GM23338 (cell line): ENCODE results near the gene CMSS1. TPM values are rescaled to one million over a fixed set of nuclear protein-coding genes. Genes with fewer than 3 reads are reported as not detected.

Source experiments
- ATAC-seq: fragments of 200-7000 bp; cut with Tn5 transposase; 3 replicates; pipeline ENCODE4 v1.9.1; 2020
- DNase-seq: peaks from one replicate; pipeline ENCODE4 v3.0.0-alpha.2; 2015; ENCODE audit warnings: low spot score
- H2AFZ ChIP-seq: fragments of 200-600 bp; sonication (generic); 2 replicates; pipeline ENCODE4 v1.8.0; 2016; ENCODE audit warnings: antibody characterized with exemption, mild to moderate bottlenecking, moderate library complexity
- H3F3A ChIP-seq: fragments of 200-600 bp; sonication (generic); replicated peaks from 2 replicates; pipeline ENCODE4 v1.8.0; 2017; ENCODE audit warnings: antibody characterized with exemption, mixed run types, low read depth
- H3K27ac ChIP-seq: fragments of 200-600 bp; sonication (generic); 2 replicates; pipeline ENCODE4 v1.6.1; 2016; ENCODE audit warnings: low read depth
- H3K27me3 ChIP-seq: fragments of 200-600 bp; sonication (generic); 2 replicates; pipeline ENCODE4 v1.8.0; 2016; ENCODE audit warnings: mild to moderate bottlenecking, mixed run types, moderate library complexity; ENCODE audit not compliant: insufficient read depth
- H3K36me3 ChIP-seq: fragments of 200-600 bp; sonication (generic); 2 replicates; pipeline ENCODE4 v1.8.0; 2016; ENCODE audit warnings: mild to moderate bottlenecking; ENCODE audit not compliant: insufficient read depth
- H3K4me1 ChIP-seq: fragments of 200-600 bp; sonication (generic); 2 replicates; pipeline ENCODE4 v1.8.0; 2016; ENCODE audit warnings: mild to moderate bottlenecking, moderate library complexity; ENCODE audit not compliant: insufficient read depth
- H3K4me2 ChIP-seq: fragments of 200-600 bp; sonication (generic); 2 replicates; pipeline ENCODE4 v1.7.1; 2017; ENCODE audit warnings: mixed run types
- H3K4me3 ChIP-seq: fragments of 200-600 bp; sonication (generic); 2 replicates; pipeline ENCODE4 v1.6.1; 2016; ENCODE audit warnings: mixed run types
- H3K79me2 ChIP-seq: fragments of 200-600 bp; sonication (generic); replicated peaks from 2 replicates; pipeline ENCODE4 v1.8.0; 2017; ENCODE audit warnings: mild to moderate bottlenecking; ENCODE audit not compliant: insufficient read depth
- H3K9me2 ChIP-seq: fragments of 200-600 bp; sonication (generic); 2 replicates; pipeline ENCODE4 v1.8.0; 2017; ENCODE audit not compliant: insufficient read depth
- H4K20me1 ChIP-seq: fragments of 200-600 bp; sonication (generic); replicated peaks from 2 replicates; pipeline ENCODE4 v1.8.0; 2017; ENCODE audit warnings: mild to moderate bottlenecking; ENCODE audit not compliant: insufficient read depth
- H3K27ac Mint-ChIP-seq: 2 replicates; pipeline ENCODE4 v1.8.0; 2020; ENCODE audit warnings: inconsistent platforms, mild to moderate bottlenecking, moderate library complexity, mixed read lengths
- H3K27me3 Mint-ChIP-seq: 3 replicates; pipeline ENCODE4 v1.8.0; 2022; ENCODE audit warnings: low read depth, mild to moderate bottlenecking, moderate library complexity, mixed read lengths, inconsistent platforms; ENCODE audit not compliant: insufficient read depth, poor library complexity
- H3K36me3 Mint-ChIP-seq: 3 replicates; pipeline ENCODE4 v1.8.0; 2021; ENCODE audit warnings: low read depth, mild to moderate bottlenecking, inconsistent platforms, moderate library complexity, mixed read lengths
- H3K4me1 Mint-ChIP-seq: 3 replicates; pipeline ENCODE4 v1.8.0; 2020; ENCODE audit warnings: mild to moderate bottlenecking, inconsistent platforms, mixed read lengths
- H3K4me3 Mint-ChIP-seq: 3 replicates; pipeline ENCODE4 v1.8.0; 2021; ENCODE audit warnings: moderate library complexity, mild to moderate bottlenecking, inconsistent platforms, mixed read lengths
- H3K9me3 Mint-ChIP-seq: 3 replicates; pipeline ENCODE4 v1.8.0; 2020; ENCODE audit warnings: moderate library complexity, mild to moderate bottlenecking, inconsistent platforms, mixed read lengths
- CREB1 ChIP-seq: fragments of 250-450 bp; sonication (Bioruptor Pico); IDR thresholded peaks from 2 replicates; pipeline ENCODE4 v1.5.0; 2020; ENCODE audit warnings: low read depth, mild to moderate bottlenecking, moderate library complexity
- CTCF ChIP-seq, 2 experiments: fragments of 200-600 bp in 1 of 2; sonication (generic) in 1 of 2; conservative IDR thresholded peaks; 2 replicates each; pipeline versions ENCODE4 v1.5.1 to v1.6.1; 2016 to 2017; ENCODE audit warnings: antibody characterized with exemption in 2 of 2, low read depth in 2 of 2, mild to moderate bottlenecking in 2 of 2, moderate library complexity in 1 of 2
- EZH2 ChIP-seq: fragments of 200-600 bp; sonication (generic); IDR thresholded peaks from one replicate; pipeline ENCODE4 v1.8.0; 2017; ENCODE audit warnings: antibody characterized with exemption, mild to moderate bottlenecking, low read depth; ENCODE audit not compliant: unreplicated experiment
- EZH2phosphoT487 ChIP-seq: fragments of 200-600 bp; sonication (generic); IDR thresholded peaks from one replicate; pipeline ENCODE4 v1.8.1; 2018; ENCODE audit warnings: antibody characterized with exemption; ENCODE audit not compliant: unreplicated experiment
- JUNB ChIP-seq: IDR thresholded peaks from one replicate; pipeline ENCODE4 v1.6.1; 2016; ENCODE audit warnings: antibody characterized with exemption; ENCODE audit not compliant: unreplicated experiment
- NANOG ChIP-seq: IDR thresholded peaks from 2 replicates; pipeline ENCODE4 v1.6.1; 2016; ENCODE audit warnings: antibody characterized with exemption, borderline replicate concordance
- POLR2AphosphoS5 ChIP-seq: IDR thresholded peaks from 2 replicates; pipeline ENCODE4 v1.6.1; 2016; ENCODE audit warnings: antibody characterized with exemption, low read depth
- STAT1 ChIP-seq: IDR thresholded peaks from one replicate; pipeline ENCODE4 v1.6.1; 2016; ENCODE audit warnings: antibody characterized with exemption; ENCODE audit not compliant: unreplicated experiment
- ZNF114 ChIP-seq: fragments of 250-450 bp; sonication (Bioruptor Pico); IDR thresholded peaks from 2 replicates; pipeline ENCODE4 v1.5.0; 2020; ENCODE audit warnings: mild to moderate bottlenecking, moderate library complexity
- polyA plus RNA-seq: library from polyadenylated mRNA; unstranded; fragments of >200 nt; fragmentation: Nextera tagmentation; extraction: Ambion mirVana; gene quantifications from 2 replicates; pipeline ENCODE4 v1.2.1, GENCODE V29; 2016
- total RNA-seq: library from RNA; depleted of rRNA; stranded (reverse); fragments of >200 nt; shearing (Covaris generic); gene quantifications from 2 replicates; pipeline ENCODE4 v1.2.3, GENCODE V29; 2014
- TF ChIP-seq, protein P1 (sequence below): fragments of 250-450 bp; sonication (Bioruptor Pico); IDR thresholded peaks from 2 replicates; pipeline ENCODE4 v1.5.0; 2020; ENCODE audit warnings: mild to moderate bottlenecking, moderate library complexity

The CMSS1 gene
- total and polyA plus RNA-seq, 2 experiments from 2014 or later = 39.4 to 187 TPM

GRCh38 chr3:100117093-100117492 lies 299.4 kb downstream of the CMSS1 start:
- H3K36me3 Mint-ChIP-seq = no peaks in the 10 kb centered on the region; the same call in 2 of the 3 replicates
- ATAC-seq = no peak
- no peak overlapping the region for H3K27ac ChIP-seq

GRCh38 chr3:100120012-100120411 lies 302.4 kb downstream of the CMSS1 start:
- H3K4me2 ChIP-seq = no peak overlapping the region
- ATAC-seq = no peak
- H3K27me3 Mint-ChIP-seq = no peaks in the 10 kb centered on the region
- no peak overlapping the region for H3K27ac ChIP-seq
- peaks cover 11% of the 10 kb centered on the region for H3K4me1 Mint-ChIP-seq
- H2AFZ ChIP-seq = no peak overlapping the region
- no peaks in the 10 kb centered on the region for H3K27me3 ChIP-seq
- H3K36me3 Mint-ChIP-seq = no peaks in the 10 kb centered on the region; the same call in 2 of the 3 replicates
- H4K20me1 ChIP-seq = no peaks in the 10 kb centered on the region
- H3K9me3 Mint-ChIP-seq = no peaks in the 10 kb centered on the region; the same call in 1 of the 3 replicates
- DNase-seq = no peak
- H3K4me3 ChIP-seq = no peak overlapping the region
- H3K79me2 ChIP-seq = no peaks in the 10 kb centered on the region
- H3K9me2 ChIP-seq = no peaks in the 10 kb centered on the region
- no peaks in the 10 kb centered on the region for H3K4me1 ChIP-seq
- H3K27ac Mint-ChIP-seq = no peak overlapping the region
- no peak overlapping the region for H3K4me3 Mint-ChIP-seq
- H3F3A ChIP-seq = no peaks in the 10 kb centered on the region
- H3K36me3 ChIP-seq = no peaks in the 10 kb centered on the region
- no peak for TF ChIP-seq STAT1
- TF ChIP-seq, protein P1, sequence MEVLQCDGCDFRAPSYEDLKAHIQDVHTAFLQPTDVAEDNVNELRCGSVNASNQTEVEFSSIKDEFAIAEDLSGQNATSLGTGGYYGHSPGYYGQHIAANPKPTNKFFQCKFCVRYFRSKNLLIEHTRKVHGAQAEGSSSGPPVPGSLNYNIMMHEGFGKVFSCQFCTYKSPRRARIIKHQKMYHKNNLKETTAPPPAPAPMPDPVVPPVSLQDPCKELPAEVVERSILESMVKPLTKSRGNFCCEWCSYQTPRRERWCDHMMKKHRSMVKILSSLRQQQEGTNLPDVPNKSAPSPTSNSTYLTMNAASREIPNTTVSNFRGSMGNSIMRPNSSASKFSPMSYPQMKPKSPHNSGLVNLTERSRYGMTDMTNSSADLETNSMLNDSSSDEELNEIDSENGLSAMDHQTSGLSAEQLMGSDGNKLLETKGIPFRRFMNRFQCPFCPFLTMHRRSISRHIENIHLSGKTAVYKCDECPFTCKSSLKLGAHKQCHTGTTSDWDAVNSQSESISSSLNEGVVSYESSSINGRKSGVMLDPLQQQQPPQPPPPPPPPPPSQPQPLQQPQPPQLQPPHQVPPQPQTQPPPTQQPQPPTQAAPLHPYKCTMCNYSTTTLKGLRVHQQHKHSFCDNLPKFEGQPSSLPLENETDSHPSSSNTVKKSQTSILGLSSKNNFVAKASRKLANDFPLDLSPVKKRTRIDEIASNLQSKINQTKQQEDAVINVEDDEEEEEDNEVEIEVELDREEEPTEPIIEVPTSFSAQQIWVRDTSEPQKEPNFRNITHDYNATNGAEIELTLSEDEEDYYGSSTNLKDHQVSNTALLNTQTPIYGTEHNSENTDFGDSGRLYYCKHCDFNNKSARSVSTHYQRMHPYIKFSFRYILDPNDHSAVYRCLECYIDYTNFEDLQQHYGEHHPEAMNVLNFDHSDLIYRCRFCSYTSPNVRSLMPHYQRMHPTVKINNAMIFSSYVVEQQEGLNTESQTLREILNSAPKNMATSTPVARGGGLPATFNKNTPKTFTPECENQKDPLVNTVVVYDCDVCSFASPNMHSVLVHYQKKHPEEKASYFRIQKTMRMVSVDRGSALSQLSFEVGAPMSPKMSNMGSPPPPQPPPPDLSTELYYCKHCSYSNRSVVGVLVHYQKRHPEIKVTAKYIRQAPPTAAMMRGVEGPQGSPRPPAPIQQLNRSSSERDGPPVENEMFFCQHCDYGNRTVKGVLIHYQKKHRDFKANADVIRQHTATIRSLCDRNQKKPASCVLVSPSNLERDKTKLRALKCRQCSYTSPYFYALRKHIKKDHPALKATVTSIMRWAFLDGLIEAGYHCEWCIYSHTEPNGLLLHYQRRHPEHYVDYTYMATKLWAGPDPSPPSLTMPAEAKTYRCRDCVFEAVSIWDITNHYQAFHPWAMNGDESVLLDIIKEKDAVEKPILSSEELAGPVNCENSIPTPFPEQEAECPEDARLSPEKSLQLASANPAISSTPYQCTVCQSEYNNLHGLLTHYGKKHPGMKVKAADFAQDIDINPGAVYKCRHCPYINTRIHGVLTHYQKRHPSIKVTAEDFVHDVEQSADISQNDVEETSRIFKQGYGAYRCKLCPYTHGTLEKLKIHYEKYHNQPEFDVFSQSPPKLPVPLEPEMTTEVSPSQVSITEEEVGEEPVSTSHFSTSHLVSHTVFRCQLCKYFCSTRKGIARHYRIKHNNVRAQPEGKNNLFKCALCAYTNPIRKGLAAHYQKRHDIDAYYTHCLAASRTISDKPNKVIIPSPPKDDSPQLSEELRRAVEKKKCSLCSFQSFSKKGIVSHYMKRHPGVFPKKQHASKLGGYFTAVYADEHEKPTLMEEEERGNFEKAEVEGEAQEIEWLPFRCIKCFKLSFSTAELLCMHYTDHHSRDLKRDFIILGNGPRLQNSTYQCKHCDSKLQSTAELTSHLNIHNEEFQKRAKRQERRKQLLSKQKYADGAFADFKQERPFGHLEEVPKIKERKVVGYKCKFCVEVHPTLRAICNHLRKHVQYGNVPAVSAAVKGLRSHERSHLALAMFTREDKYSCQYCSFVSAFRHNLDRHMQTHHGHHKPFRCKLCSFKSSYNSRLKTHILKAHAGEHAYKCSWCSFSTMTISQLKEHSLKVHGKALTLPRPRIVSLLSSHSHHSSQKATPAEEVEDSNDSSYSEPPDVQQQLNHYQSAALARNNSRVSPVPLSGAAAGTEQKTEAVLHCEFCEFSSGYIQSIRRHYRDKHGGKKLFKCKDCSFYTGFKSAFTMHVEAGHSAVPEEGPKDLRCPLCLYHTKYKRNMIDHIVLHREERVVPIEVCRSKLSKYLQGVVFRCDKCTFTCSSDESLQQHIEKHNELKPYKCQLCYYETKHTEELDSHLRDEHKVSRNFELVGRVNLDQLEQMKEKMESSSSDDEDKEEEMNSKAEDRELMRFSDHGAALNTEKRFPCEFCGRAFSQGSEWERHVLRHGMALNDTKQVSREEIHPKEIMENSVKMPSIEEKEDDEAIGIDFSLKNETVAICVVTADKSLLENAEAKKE = no peak
- no peak for TF ChIP-seq JUNB
- no peak for TF ChIP-seq CTCF (conservative IDR thresholded peaks at IDR 0.05; ENCODE audit: low read depth in 2 of 2)

More at GRCh38 chr3:100117093-100117492, 299.4 kb downstream of the CMSS1 start:
- H3K4me3 Mint-ChIP-seq = no peak overlapping the region
- no peaks in the 10 kb centered on the region for H3K27me3 Mint-ChIP-seq
- Histone ChIP-seq H3K4me2 (no peak overlapping the region), H3K36me3 (no peaks in the 10 kb centered on the region), H3K9me2 (no peaks in the 10 kb centered on the region), H4K20me1 (no peaks in the 10 kb centered on the region), H3K4me3 (no peak overlapping the region), H3K79me2 (no peaks in the 10 kb centered on the region), H3F3A (no peaks in the 10 kb centered on the region), H3K27me3 (no peaks in the 10 kb centered on the region), H2AFZ (no peak overlapping the region), H3K4me1 (no peaks in the 10 kb centered on the region)
- DNase-seq = no peak
- H3K9me3 Mint-ChIP-seq = no peaks in the 10 kb centered on the region; the same call in 1 of the 3 replicates
- H3K4me1 Mint-ChIP-seq = peaks cover 2% of the 10 kb centered on the region; the same call in 1 of the 3 replicates
- H3K27ac Mint-ChIP-seq = no peak overlapping the region; the same call in 1 of the 2 replicates
- TF ChIP-seq CREB1 (CRISPR knock-in tag) (no peak), NANOG (no peak), EZH2 (no peak), STAT1 (no peak), JUNB (no peak), ZNF114 (CRISPR knock-in tag) (no peak), CTCF (conservative IDR thresholded peaks at IDR 0.05; ENCODE audit: low read depth in 2 of 2) (no peak), POLR2AphosphoS5 (no peak), EZH2phosphoT487 (no peak)
